SK-N-SH (cell line): ENCODE results near the gene ABCA10. TPM values are rescaled to one million over a fixed set of nuclear protein-coding genes. Genes with fewer than 3 reads are reported as not detected.

Experiments used
- CTCF ChIA-PET: fragments of 300-600, 350-600 bp; formaldehyde crosslinking; extraction: SDS; loops from one replicate; lab custom pipeline; 2021; lab: Yijun Ruan, JAX
- POLR2A ChIA-PET: fragments of 350-600 bp; sonication (Branson Sonifier 250); formaldehyde crosslinking; extraction: SDS; loops from one replicate; lab custom pipeline; 2020; ENCODE audit warnings: antibody characterized with exemption, inconsistent platforms; lab: Yijun Ruan, JAX
- DNase-seq: peaks from one replicate; pipeline ENCODE4 v3.0.0; 2012
- H2AFZ ChIP-seq: fragments of 200-600 bp; sonication (generic); 2 replicates; pipeline ENCODE4 v1.8.1; 2016; ENCODE audit warnings: antibody characterized with exemption, mild to moderate bottlenecking, low read depth
- H3F3A ChIP-seq: fragments of 200-600 bp; sonication (generic); replicated peaks from 2 replicates; pipeline ENCODE3; 2016; ENCODE audit warnings: antibody characterized with exemption, mild to moderate bottlenecking; ENCODE audit not compliant: insufficient read depth
- H3K27ac ChIP-seq, 2 experiments: fragments of 200-500 bp in 1 of 2; fragments of 200-600 bp in 1 of 2; sonication (Bioruptor generic) in 1 of 2; sonication (generic), shearing (Covaris generic) in 1 of 2; 2 replicates each; pipeline versions ENCODE4 v1.5.1 to v1.6.1; 2014 to 2016; ENCODE audit warnings: low read depth in 2 of 2, inconsistent platforms in 1 of 2, low read length in 1 of 2, mild to moderate bottlenecking in 1 of 2, mixed read lengths in 1 of 2
- H3K27me3 ChIP-seq: fragments of 200-600 bp; sonication (generic), shearing (Covaris generic); 2 replicates; pipeline ENCODE4 v1.6.1; 2016; ENCODE audit warnings: mixed run types; ENCODE audit not compliant: insufficient read depth
- H3K36me3 ChIP-seq, 2 experiments: fragments of 200-500 bp in 1 of 2; fragments of 200-600 bp in 1 of 2; sonication (Bioruptor generic) in 1 of 2; sonication (generic) in 1 of 2; replicated peaks in 1 of 2; 2 replicates each; pipeline versions ENCODE3 to v1.5.1; 2014 to 2016; ENCODE audit warnings: low read length in 1 of 2, mild to moderate bottlenecking in 1 of 2; ENCODE audit not compliant: insufficient read depth in 2 of 2, control insufficient read depth in 1 of 2
- H3K4me1 ChIP-seq, 2 experiments: fragments of 200-500 bp in 1 of 2; fragments of 200-600 bp in 1 of 2; sonication (Bioruptor generic) in 1 of 2; sonication (generic), shearing (Covaris generic) in 1 of 2; 2 replicates each; pipeline versions ENCODE4 v1.5.1 to v1.6.1; 2014 to 2016; ENCODE audit warnings: low read depth in 1 of 2, low read length in 1 of 2, mixed run types in 1 of 2; ENCODE audit not compliant: insufficient read depth in 2 of 2, control insufficient read depth in 1 of 2
- H3K4me2 ChIP-seq: fragments of 200-600 bp; sonication (generic), shearing (Covaris generic); 2 replicates; pipeline ENCODE4 v1.6.1; 2017; ENCODE audit warnings: mixed run types
- H3K4me3 ChIP-seq, 2 experiments: fragments of 200-500 bp in 1 of 2; fragments of 200-600 bp in 1 of 2; sonication (Bioruptor generic) in 1 of 2; sonication (generic), shearing (Covaris generic) in 1 of 2; 2 replicates each; pipeline versions ENCODE4 v1.5.1 to v1.8.1; 2014 to 2016; ENCODE audit warnings: low read depth in 2 of 2, inconsistent platforms in 1 of 2, low read length in 1 of 2, mild to moderate bottlenecking in 1 of 2, mixed read lengths in 1 of 2, moderate library complexity in 1 of 2
- H3K79me2 ChIP-seq: fragments of 200-600 bp; sonication (generic); 2 replicates; pipeline ENCODE4 v1.8.1; 2017; ENCODE audit warnings: mild to moderate bottlenecking; ENCODE audit not compliant: insufficient read depth
- H3K9ac ChIP-seq: fragments of 200-600 bp; sonication (generic); 2 replicates; pipeline ENCODE4 v1.6.1; 2017; ENCODE audit warnings: mixed run types
- H3K9me2 ChIP-seq: fragments of 200-600 bp; sonication (generic); 2 replicates; pipeline ENCODE4 v1.6.1; 2017; ENCODE audit warnings: mixed run types
- H3K9me3 ChIP-seq: fragments of 200-600 bp; sonication (generic); 2 replicates; pipeline ENCODE4 v1.6.1; 2017; ENCODE audit warnings: mixed run types, mild to moderate bottlenecking, moderate library complexity
- H4K20me1 ChIP-seq: fragments of 200-600 bp; sonication (generic); 2 replicates; pipeline ENCODE4 v1.6.1; 2017; ENCODE audit warnings: mild to moderate bottlenecking, mixed run types; ENCODE audit not compliant: insufficient read depth
- CTCF ChIP-seq: fragments of 200-600 bp; sonication (generic); IDR thresholded peaks from 2 replicates; pipeline ENCODE4 v1.6.1; 2017; ENCODE audit warnings: antibody characterized with exemption, mild to moderate bottlenecking, moderate library complexity
- EP300 ChIP-seq, 2 experiments: IDR thresholded peaks; 2 replicates each; pipeline versions ENCODE4 v1.4.0 to v1.6.1; 2012; ENCODE audit warnings: borderline replicate concordance in 1 of 2, low read depth in 1 of 2, low read length in 1 of 2
- EZH2phosphoT487 ChIP-seq: fragments of 200-600 bp; sonication (generic); IDR thresholded peaks from 2 replicates; pipeline ENCODE4 v1.6.1; 2017; ENCODE audit warnings: low read depth, mixed run types, mild to moderate bottlenecking, antibody characterized with exemption, moderate library complexity, borderline replicate concordance
- FOSL2 ChIP-seq: IDR thresholded peaks from 2 replicates; pipeline ENCODE4 v1.4.0; 2012; ENCODE audit warnings: low read depth, mild to moderate bottlenecking, moderate library complexity, borderline replicate concordance
- FOXJ3 ChIP-seq: sonication (generic); formaldehyde crosslinking; IDR thresholded peaks from 2 replicates; pipeline ENCODE4 v1.5.1; 2020; ENCODE audit warnings: mild to moderate bottlenecking, missing genetic modification reagents
- FOXM1 ChIP-seq: IDR thresholded peaks from 2 replicates; pipeline ENCODE4 v1.4.0; 2012; ENCODE audit warnings: low read depth, mild to moderate bottlenecking
- GABPA ChIP-seq: IDR thresholded peaks from 2 replicates; pipeline ENCODE4 v1.4.0; 2012; ENCODE audit warnings: low read depth, mild to moderate bottlenecking
- JUND ChIP-seq: IDR thresholded peaks from 2 replicates; pipeline ENCODE4 v1.4.0; 2012
- MAX ChIP-seq: IDR thresholded peaks from 2 replicates; pipeline ENCODE4 v1.4.0; 2012; ENCODE audit warnings: low read depth
- MEF2A ChIP-seq: IDR thresholded peaks from 2 replicates; pipeline ENCODE4 v1.4.0; 2012; ENCODE audit warnings: low read depth, borderline replicate concordance
- PBX3 ChIP-seq: IDR thresholded peaks from 2 replicates; pipeline ENCODE4; 2012
- RCOR1 ChIP-seq: fragments of 150-350 bp; IDR thresholded peaks from 2 replicates; pipeline ENCODE4 v1.6.1; 2017; ENCODE audit warnings: antibody characterized with exemption, low read length
- RXRA ChIP-seq: IDR thresholded peaks from 2 replicates; pipeline ENCODE4 v1.4.0; 2012; ENCODE audit warnings: low read depth, mild to moderate bottlenecking, borderline replicate concordance
- SIN3A ChIP-seq: IDR thresholded peaks from 2 replicates; pipeline ENCODE4 v1.6.1; 2012; ENCODE audit warnings: low read depth, mild to moderate bottlenecking, low read length, moderate library complexity, borderline replicate concordance
- TAF1 ChIP-seq: IDR thresholded peaks from 2 replicates; pipeline ENCODE4 v1.6.1; 2012; ENCODE audit warnings: low read depth, mild to moderate bottlenecking, low read length, moderate library complexity, borderline replicate concordance
- TCF12 ChIP-seq: IDR thresholded peaks from 2 replicates; pipeline ENCODE4 v1.4.0; 2012
- ZBTB33 ChIP-seq: IDR thresholded peaks from 2 replicates; pipeline ENCODE4 v1.4.0; 2012; ENCODE audit warnings: low read depth, borderline replicate concordance
- WGBS: methylation state at CpG from one replicate; pipeline ENCODE4 v1.1.6; 2017; ENCODE audit warnings: low lambda C conversion rate; 5-methylcytosine and 5-hydroxymethylcytosine counted together
- polyA plus RNA-seq, 3 experiments: library from polyadenylated mRNA; depleted of rRNA; stranded (reverse); fragments of >200 nt; gene quantifications; 2 replicates each; pipeline ENCODE4 v1.2.3, GENCODE V29; 2012
- TF ChIP-seq, protein P1 (sequence below): fragments of 150-350 bp; IDR thresholded peaks from 2 replicates; pipeline ENCODE4 v1.6.1; 2017; ENCODE audit warnings: antibody characterized with exemption, low read length, low read depth, borderline replicate concordance

ABCA10 gene
- polyA plus RNA-seq, 1 of the 3 experiments (the other 2 are of a cell fraction) = 0.07 TPM

GRCh38 chr17:69103557-69104233 lies 124.9 kb downstream of the ABCA10 start (continued):
- TF ChIP-seq, protein P1, sequence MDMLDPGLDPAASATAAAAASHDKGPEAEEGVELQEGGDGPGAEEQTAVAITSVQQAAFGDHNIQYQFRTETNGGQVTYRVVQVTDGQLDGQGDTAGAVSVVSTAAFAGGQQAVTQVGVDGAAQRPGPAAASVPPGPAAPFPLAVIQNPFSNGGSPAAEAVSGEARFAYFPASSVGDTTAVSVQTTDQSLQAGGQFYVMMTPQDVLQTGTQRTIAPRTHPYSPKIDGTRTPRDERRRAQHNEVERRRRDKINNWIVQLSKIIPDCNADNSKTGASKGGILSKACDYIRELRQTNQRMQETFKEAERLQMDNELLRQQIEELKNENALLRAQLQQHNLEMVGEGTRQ = no peak
- no peak for TF ChIP-seq ZBTB33
- no peak for TF ChIP-seq FOXM1
- TF ChIP-seq CTCF = no peak

- Histone ChIP-seq H3K4me1 (no peaks in the 10 kb centered on the region), H3K36me3 (no peaks in the 10 kb centered on the region), H3K9me3 (no peaks in the 10 kb centered on the region), H3K9me2 (no peaks in the 10 kb centered on the region), H3K9ac (no peak overlapping the region), H3F3A (no peaks in the 10 kb centered on the region), H2AFZ (no peak overlapping the region), H3K4me2 (no peak overlapping the region), H3K27ac (no peak overlapping the region), H4K20me1 (no peaks in the 10 kb centered on the region), H3K79me2 (no peaks in the 10 kb centered on the region), H3K4me3 (no peak overlapping the region), H3K27me3 (no peaks in the 10 kb centered on the region)
- 49% methylated on average over 4 of the region's 4 CpGs for WGBS
- ChIA-PET POLR2A (no interaction called here), CTCF (interaction anchor here (0.7 kb wide), 1 partner anchor 13 kb away, joined by 3 read pairs; no protein-coding TSS in a partner anchor)
- no peak for DNase-seq
- TF ChIP-seq RCOR1 (no peak), JUND (no peak), TAF1 (no peak), CTCF (no peak), GABPA (no peak), TCF12 (no peak), MAX (no peak), FOXJ3 (CRISPR knock-in tag) (no peak), RXRA (no peak), SIN3A (no peak), EZH2phosphoT487 (no peak), FOXM1 (no peak), PBX3 (no peak), FOSL2 (no peak), MEF2A (no peak), EP300 (IDR thresholded peaks at IDR 0.05; ENCODE audit: borderline replicate concordance in 1 of 2, low read depth in 1 of 2, low read length in 1 of 2) (no peak)
- TF ChIP-seq, protein P1 = no peak
These were observed 130.0 kb downstream of the ABCA10 start for GRCh38 chr17:69098625-69099024.
